Large intestine (tissue), 3 donors: ENCODE data around the gene SMAD4. TPM values are rescaled to one million over a fixed set of nuclear protein-coding genes. Genes with fewer than 3 reads are reported as not detected.
"Not testable (repeated sequence)": the region's sequence is repeated elsewhere in the genome, so short reads cannot be mapped to it uniquely, and the experiment has no call there.

Experiments
- DNase-seq, 2 donors: peaks; one replicate each; pipeline versions ENCODE4 v3.0.0 to v3.0.0-alpha.2; 2013
- H3K27ac ChIP-seq: one replicate; pipeline ENCODE4 v1.5.1; 2013; ENCODE audit warnings: low read length
- H3K27me3 ChIP-seq: 2 replicates; pipeline ENCODE4 v1.6.1; 2013; ENCODE audit warnings: low read length; ENCODE audit not compliant: control insufficient read depth, insufficient read depth
- H3K36me3 ChIP-seq: 2 replicates; pipeline ENCODE4 v1.6.1; 2013; ENCODE audit warnings: low read length; ENCODE audit not compliant: control insufficient read depth, insufficient read depth
- H3K4me1 ChIP-seq: one replicate; pipeline ENCODE4 v1.6.1; 2013; ENCODE audit warnings: low read length; ENCODE audit not compliant: control insufficient read depth, insufficient read depth
- H3K4me3 ChIP-seq: one replicate; pipeline ENCODE4 v1.5.1; 2013; ENCODE audit warnings: low read length
- H3K9me3 ChIP-seq: one replicate; pipeline ENCODE4 v1.6.1; 2013; ENCODE audit warnings: mild to moderate bottlenecking, low read depth, low read length, moderate library complexity; ENCODE audit not compliant: control insufficient read depth
- WGBS: methylation state at CpG from one replicate; pipeline ENCODE4 v1.1.5; 2013; ENCODE audit warnings: low lambda C conversion rate; ENCODE audit not compliant: insufficient coverage; 5-methylcytosine and 5-hydroxymethylcytosine counted together
- polyA plus RNA-seq: library from polyadenylated mRNA; unstranded; fragments of 120-200 nt; gene quantifications from one replicate; pipeline ENCODE4 v1.2.1, GENCODE V29; 2013

SMAD4 gene
- polyA plus RNA-seq, 1 donor: 94.0 TPM

DNA sequence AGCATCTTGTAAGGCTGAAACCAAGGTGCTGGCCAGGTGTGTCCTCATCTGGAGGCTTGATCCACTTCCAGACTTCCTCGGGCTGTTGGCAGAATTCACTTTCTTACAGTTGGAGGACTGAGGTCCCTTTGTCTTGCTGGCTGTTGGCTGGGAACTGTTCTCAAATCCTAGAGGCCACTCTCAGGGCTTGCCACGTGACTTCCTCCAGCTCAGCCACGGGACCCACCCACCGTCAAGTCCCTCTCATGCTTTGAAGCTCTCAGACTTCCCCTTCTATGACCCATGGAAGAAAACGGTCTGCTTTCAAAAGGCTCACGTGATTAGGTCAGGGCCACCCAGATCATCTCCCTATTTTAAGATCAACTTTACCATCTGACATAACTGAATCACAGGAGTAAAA, 77.1 kb downstream of the SMAD4 start:
- WGBS: no CpG with 5 or more reads among the region's 6 CpGs

DNA sequence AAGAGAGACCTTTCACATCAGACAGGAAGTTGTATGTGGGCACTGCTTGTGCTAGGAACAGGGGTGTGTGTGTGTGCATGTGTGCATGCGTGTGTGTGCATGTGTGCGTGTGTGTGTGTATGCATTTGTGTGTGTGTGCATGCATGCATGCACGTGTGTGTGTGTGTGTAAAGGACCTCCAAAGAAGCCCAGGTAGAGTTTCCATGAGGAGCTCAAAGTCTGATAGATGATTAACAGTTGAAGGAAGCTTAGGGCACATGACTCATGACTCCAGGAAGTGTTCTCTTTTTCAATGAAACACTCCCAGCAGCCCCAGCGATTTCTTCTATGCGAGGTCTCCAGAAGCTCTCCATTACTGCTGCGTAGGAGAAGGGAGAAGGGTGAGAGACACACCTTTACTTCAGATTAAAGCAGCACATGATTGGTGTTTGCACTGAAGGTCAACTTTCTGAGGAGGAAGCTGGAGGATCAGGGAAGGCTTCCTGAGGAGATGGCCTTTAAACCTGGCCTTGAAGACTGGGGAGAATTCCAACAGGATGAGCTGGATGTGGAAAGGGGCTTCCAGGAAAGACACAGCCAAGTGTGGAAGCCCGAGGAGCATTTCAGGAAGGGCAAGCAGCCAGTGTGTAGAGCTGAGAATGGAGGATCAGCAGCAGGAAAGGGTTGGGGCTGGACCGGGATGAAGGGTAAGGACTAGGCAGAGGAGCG, 77.7 kb downstream of the SMAD4 start:
- peaks cover 4% of the 10 kb centered on the region for H3K4me1 ChIP-seq
- WGBS: no CpG with 5 or more reads among the region's 9 CpGs
- peaks cover 6% of the 10 kb centered on the region for H3K9me3 ChIP-seq
- H3K36me3 ChIP-seq: no peaks in the 10 kb centered on the region
- no peak overlapping the region for H3K27ac ChIP-seq
- no peak overlapping the region for H3K4me3 ChIP-seq
- DNase-seq: peak in 1 of 2 donors; percentile 44
- H3K27me3 ChIP-seq: no peaks in the 10 kb centered on the region

More for the DNA sequence above, 77.1 kb downstream of the SMAD4 start:
- H3K4me3 ChIP-seq: no peak overlapping the region
- H3K9me3 ChIP-seq: peaks cover 6% of the 10 kb centered on the region
- no peaks in the 10 kb centered on the region for H3K27me3 ChIP-seq
- DNase-seq: no peak
- H3K27ac ChIP-seq: no peak overlapping the region
- no peaks in the 10 kb centered on the region for H3K36me3 ChIP-seq
- peaks cover 4% of the 10 kb centered on the region for H3K4me1 ChIP-seq

DNA sequence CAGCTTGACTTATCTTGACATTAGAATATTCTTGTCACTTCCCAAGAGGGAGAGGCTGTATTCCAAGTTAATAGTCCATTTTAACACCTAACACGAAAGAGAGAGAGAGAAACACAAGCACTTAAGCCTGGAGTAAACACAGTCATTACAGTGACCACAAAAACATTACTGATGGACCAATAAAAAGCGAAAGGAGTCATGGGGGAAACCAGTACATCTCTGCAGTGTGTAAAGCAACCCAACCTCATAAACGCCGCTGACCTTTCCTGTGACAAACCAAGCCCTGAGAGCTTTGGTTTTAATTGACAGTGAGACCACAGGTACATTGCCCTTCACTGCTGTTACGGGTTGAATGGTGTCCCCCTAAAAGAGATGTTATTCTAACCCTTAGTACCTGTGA, 78.3 kb downstream of the SMAD4 start:
- H3K4me3 ChIP-seq: no peak overlapping the region
- H3K9me3 ChIP-seq: peaks cover 6% of the 10 kb centered on the region
- H3K27me3 ChIP-seq: no peaks in the 10 kb centered on the region
- no peak overlapping the region for H3K27ac ChIP-seq
- H3K4me1 ChIP-seq: peaks cover 4% of the 10 kb centered on the region
- no peak for DNase-seq
- 83% methylated on average over 1 of the region's 5 CpGs for WGBS
- H3K36me3 ChIP-seq: no peaks in the 10 kb centered on the region

DNA sequence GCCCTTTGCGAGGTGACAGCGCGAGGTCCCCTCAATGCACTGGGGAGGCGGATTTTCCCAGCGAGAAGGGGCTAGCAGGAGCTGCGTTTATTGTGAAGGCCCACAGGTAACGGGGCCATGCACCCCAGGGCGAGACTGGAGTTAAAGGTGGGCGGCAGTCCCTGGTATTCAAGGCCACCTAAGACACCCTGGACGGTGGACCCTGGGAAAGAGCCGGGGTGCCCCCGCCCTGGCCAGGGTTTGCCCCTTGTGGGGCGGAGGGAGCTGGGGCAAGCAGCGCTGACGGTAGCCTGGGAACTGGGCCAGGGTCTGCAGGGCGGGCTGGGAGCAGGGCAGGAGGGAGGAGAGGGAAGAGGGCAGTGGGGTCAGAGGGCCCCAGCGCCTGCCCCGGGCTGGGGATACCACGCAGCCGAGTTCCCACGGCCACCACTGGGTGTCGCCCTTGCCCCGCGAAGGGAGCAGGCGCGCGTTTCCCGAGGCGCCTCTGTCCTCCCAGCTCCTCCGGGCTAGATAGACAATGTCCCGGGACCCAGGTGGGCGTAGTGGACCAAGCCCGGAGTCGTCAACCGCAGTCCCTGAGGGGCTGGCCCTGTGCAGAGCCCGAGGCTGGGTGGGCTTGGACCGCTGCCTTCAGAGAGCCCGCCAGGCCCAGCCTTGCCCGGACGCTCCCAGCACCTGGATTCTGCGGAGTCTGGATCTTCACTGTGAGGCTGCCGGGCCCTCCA, 80.2 kb downstream of the SMAD4 start:
- H3K27me3 ChIP-seq: no peaks in the 10 kb centered on the region
- DNase-seq: peak; percentile 26 to 32
- H3K36me3 ChIP-seq: no peaks in the 10 kb centered on the region
- no peak overlapping the region for H3K4me3 ChIP-seq
- H3K9me3 ChIP-seq: peaks cover 6% of the 10 kb centered on the region
- no CpG with 5 or more reads among the region's 42 CpGs for WGBS
- H3K4me1 ChIP-seq: peaks cover 4% of the 10 kb centered on the region
- no peak overlapping the region for H3K27ac ChIP-seq

DNA sequence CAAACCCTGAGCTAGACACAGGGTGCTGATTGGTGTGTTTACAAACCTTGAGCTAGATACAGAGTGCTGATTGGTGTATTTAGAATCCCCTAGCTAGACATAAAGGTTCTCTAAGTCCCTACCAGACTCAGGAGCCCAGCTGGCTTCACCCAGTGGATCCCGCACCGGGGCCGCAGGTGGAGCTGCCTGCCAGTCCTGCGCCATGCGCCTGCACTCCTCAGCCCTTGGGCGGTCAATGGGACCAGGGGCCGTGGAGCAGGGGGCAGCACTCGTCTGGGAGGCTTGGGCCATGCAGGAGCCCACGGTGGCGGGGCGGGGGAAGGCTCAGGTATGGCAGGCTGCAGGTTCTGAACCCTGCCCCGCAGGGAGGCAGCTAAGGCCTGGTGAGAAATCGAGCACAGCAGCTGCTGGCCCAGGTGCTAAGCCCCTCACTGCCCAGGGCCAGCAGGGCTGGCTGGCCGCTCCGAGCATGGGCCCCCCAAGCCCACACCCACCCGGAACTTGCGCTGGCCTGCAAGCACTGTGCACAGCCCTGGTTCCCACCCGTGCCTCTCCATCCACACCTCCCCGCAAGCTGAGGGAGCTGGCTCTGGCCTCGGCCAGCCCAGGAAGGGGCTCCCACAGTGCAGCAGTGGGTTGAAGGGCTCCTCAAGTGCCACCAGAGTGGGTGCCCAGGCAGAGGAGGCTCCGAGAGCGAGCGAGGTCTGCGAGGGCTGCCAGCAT, 81.8 kb downstream of the SMAD4 start:
- not testable (repeated sequence) for H3K9me3 ChIP-seq, H3K4me1 ChIP-seq, H3K27ac ChIP-seq, H3K36me3 ChIP-seq, H3K27me3 ChIP-seq, H3K4me3 ChIP-seq, DNase-seq
- no CpG with 5 or more reads among the region's 24 CpGs for WGBS

DNA sequence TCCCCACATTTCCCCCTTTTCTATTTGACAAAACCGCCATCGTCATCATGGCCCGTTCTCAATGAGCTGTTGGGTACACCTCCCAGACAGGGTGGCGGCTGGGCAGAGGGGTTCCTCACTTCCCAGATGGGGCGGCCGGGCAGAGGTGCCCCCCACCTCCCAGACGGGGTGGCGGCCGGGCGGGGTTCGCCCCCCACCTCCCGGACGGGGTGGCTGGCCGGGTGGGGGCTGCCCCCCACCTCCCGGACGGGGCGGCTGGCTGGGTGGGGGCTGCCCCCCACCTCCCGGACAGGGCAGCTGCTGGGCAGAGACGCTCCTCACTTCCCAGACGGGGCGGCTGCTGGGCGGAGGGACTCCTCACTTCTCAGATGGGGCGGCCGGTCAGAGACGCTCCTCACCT, 87.0 kb downstream of the SMAD4 start:
- no CpG with 5 or more reads among the region's 25 CpGs for WGBS
- H3K27me3 ChIP-seq, H3K36me3 ChIP-seq, H3K4me1 ChIP-seq, H3K4me3 ChIP-seq, H3K27ac ChIP-seq, DNase-seq: not testable (repeated sequence)
- peaks cover 16% of the 10 kb centered on the region for H3K9me3 ChIP-seq

DNA sequence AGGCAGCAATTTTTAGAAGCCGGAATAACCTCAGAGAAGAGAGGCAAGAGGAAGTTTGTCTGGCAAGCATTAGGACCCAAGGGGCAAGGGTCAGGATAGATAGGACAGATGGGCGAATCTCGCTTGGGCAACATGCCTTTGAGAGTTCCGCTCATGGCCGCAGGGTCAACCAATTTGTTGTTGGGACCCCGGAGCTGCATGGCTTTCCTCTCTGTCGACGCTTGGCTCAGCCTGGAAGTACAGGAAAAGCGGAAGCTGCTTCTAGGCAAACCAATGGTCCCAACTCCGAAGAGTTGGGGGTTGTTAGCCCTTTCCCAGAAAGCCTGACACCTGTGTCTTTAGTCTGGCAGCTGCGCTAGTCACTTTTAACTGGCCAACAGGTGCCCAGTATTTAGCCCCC, 89.5 kb downstream of the SMAD4 start:
- not testable (repeated sequence) for H3K27ac ChIP-seq, H3K36me3 ChIP-seq, DNase-seq, H3K4me1 ChIP-seq, H3K27me3 ChIP-seq, H3K4me3 ChIP-seq
- H3K9me3 ChIP-seq: peaks cover 14% of the 10 kb centered on the region
- no CpG with 5 or more reads among the region's 11 CpGs for WGBS

DNA sequence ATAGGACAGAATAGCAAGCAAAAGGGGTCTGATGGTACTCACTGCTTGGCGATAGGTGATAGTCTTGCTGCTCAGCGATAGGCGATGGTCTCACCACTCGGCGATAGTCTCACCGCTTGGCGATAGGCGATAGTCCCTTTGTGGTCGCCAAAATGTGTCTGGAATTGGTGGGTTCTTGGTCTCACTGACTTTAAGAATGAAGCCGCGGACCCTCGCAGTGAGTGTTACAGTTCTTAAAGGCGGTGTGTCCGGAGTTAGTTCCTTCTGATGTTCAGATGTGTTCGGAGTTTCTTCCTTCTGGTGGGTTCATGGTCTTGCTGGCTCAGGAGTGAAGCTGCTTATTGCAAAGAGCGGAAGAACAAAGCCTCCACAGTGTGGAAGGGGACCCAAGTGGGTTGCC, 90.0 kb downstream of the SMAD4 start:
- H3K9me3 ChIP-seq: peaks cover 14% of the 10 kb centered on the region
- 80% methylated on average over 2 of the region's 16 CpGs for WGBS
- H3K36me3 ChIP-seq, H3K27me3 ChIP-seq, H3K4me3 ChIP-seq, DNase-seq, H3K27ac ChIP-seq, H3K4me1 ChIP-seq: not testable (repeated sequence)

DNA sequence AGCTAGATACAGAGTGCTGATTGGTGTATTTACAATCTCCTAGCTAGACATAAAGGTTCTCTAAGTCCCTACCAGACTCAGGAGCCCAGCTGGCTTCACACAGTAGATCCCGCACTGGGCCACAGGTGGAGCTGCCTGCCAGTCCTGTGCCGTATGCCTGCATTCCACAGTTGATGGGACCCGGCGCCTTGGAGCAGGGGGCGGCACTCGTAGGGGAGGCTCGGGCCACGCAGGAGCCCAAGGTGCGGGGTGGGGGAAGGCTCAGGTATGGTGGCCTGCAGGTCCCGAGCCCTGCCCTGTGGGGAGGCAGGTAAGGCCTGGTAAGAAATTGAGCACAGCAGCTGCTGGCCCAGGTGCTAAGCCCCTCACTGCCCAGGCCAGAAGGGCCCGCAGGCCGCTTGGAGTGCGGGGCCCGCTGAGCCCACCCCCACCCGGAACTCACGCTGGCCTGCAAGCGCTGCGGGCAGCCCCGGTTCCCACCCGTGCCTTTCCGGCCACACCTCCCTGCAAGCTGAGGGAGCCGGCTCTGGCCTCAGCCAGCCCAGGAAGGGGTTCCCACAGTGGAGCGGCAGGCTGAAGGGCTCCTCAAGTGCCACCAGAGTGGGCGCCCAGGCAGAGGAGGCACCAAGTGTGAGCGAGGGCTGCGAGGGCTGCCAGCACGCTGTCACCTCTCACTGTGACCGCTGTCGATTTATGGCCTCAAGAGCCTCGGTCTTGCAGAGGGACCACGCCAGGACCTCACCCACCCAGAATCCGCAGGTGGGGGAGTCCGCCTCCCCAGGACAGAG, 91.0 kb downstream of the SMAD4 start:
- peaks cover 14% of the 10 kb centered on the region for H3K9me3 ChIP-seq
- H3K36me3 ChIP-seq: no peaks in the 10 kb centered on the region
- H3K4me1 ChIP-seq: no peaks in the 10 kb centered on the region
- DNase-seq: no peak
- no peaks in the 10 kb centered on the region for H3K27me3 ChIP-seq
- WGBS: no CpG with 5 or more reads among the region's 33 CpGs
- H3K27ac ChIP-seq: no peak overlapping the region
- no peak overlapping the region for H3K4me3 ChIP-seq

DNA sequence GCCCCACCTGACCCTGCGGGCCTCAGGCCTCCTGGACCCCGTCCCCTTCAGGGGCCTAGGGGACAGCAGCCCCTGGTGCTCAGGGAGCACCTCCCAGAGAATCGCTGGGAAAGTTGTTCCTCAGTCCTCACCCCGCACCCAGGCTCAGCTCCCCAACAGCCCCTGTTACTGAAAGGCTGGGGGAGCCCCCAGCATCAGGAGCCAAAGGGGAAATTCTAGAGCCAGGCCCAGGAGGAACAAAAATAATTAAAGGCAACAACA, 91.5 kb downstream of the SMAD4 start:
- Histone ChIP-seq H3K9me3 (peaks cover 14% of the 10 kb centered on the region), H3K4me3 (no peak overlapping the region), H3K27me3 (no peaks in the 10 kb centered on the region), H3K4me1 (no peaks in the 10 kb centered on the region), H3K27ac (no peak overlapping the region), H3K36me3 (no peaks in the 10 kb centered on the region)
- no peak for DNase-seq
- no CpG with 5 or more reads among the region's 4 CpGs for WGBS
